ENCODE data around the gene ZNF334. TPM values are rescaled to one million over a fixed set of nuclear protein-coding genes. Genes with fewer than 3 reads are reported as not detected.

The ZNF334 gene
- total and polyA plus RNA-seq, 12 donors, result 0.64 to 3.0 (median 1.6) TPM

DNA sequence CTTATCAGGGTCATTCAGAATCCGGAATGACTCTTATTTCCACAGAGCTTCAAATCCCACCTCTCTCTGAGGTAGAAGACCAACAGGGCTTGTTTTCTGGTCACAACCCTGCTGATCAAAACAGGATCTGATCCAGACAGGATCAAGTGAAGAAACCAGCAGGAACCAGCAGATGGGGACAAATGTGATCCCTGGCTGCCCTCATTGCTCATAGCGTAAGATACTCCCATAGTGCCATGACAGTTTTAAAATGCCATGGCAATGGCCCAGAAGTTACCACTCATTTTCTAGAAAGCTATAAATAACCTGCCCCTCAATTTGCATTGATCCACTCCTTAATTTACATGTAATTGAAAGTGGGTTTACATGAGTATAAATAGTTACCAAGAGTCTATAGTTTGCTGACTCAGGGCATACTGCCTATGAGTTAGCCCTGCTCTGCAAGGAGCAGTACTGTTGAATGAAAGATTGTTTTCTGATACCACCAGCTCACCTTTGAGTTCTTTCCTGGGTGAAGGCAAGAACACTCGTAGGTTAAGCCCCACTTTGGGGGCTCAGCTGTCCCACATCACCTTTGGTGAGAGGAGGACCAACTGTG is 6.2 kb upstream of the ZNF334 start:
- DNase-seq (no peak), ATAC-seq (no peak)
- peaks cover 0 to 29% (median 25%) of the 10 kb centered on the region in 7 donors for H3K27me3 ChIP-seq
- intact Hi-C loops (cut with DNase I), result loop anchor here in 5 of 10 donors (2.0 to 10.0 kb wide), 3 partner anchors 161 to 165 kb away; partner anchors contain the start of gene TP53RK (in 1 of the 5)
- H3K36me3 ChIP-seq, result no peaks in the 10 kb centered on the region
- no peak for TF ChIP-seq CTCF (IDR thresholded peaks at IDR 0.05)
- peaks cover 0 to 4% (median 0%) of the 10 kb centered on the region in 11 donors for H3K9me3 ChIP-seq
- WGBS, 2 donors, result 58 to 59% methylated on average over 3 of the region's 3 CpGs
- H3K4me1 ChIP-seq, result no peaks in the 10 kb centered on the region
- no peak overlapping the region for H3K4me3 ChIP-seq
- H3K27ac ChIP-seq, result no peak overlapping the region

- ATAC-seq (no peak), DNase-seq (no peak)
- no peak for TF ChIP-seq CTCF (IDR thresholded peaks at IDR 0.05)
- Histone ChIP-seq H3K4me3 (no peak overlapping the region), H3K36me3 (no peaks in the 10 kb centered on the region), H3K27me3 (peaks cover 0 to 10% (median 0%) of the 10 kb centered on the region in 7 donors), H3K9me3 (no peaks in the 10 kb centered on the region), H3K27ac (no peak overlapping the region), H3K4me1 (peaks cover 0 to 13% (median 9%) of the 10 kb centered on the region in 9 donors)
- intact Hi-C loops (cut with DNase I), result no loop called here
- 77 to 78% methylated on average over 2 of the region's 2 CpGs for WGBS, 2 donors
These were observed 3.8 kb downstream of the ZNF334 start for GRCh38 chr20:46509523-46509922.

DNA sequence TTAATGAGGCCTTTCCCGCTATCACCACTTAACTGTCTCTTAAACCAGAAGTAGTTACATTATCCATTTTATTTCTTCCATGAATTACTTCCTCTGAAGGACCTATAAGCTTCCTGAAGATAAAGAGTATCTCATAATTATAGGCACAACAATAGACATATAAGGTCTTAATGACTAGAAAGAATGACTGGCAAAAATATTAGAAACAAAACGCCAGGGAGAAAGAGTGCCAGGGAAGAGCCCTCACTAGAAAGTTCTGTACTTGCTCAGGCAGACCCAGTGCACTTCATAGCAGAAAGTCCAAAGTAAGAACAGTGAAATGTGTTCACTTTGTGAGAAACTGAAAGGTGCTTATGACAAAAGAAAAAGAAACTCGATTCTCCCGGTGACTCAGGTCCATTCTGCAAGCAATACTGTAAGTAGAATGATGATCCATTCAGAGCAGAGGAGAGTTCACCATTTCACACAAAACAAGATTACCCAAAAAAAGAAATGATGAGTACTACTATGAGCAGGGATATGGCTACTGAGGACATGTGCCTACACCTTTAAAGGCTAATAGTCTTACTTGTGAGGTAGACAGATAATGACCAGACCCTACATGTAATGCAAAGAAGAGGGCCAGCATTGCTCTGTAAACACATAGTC is 5.5 kb downstream of the ZNF334 start:
- WGBS, 2 donors, result 89 to 92% methylated on average over 4 of the region's 4 CpGs

DNA sequence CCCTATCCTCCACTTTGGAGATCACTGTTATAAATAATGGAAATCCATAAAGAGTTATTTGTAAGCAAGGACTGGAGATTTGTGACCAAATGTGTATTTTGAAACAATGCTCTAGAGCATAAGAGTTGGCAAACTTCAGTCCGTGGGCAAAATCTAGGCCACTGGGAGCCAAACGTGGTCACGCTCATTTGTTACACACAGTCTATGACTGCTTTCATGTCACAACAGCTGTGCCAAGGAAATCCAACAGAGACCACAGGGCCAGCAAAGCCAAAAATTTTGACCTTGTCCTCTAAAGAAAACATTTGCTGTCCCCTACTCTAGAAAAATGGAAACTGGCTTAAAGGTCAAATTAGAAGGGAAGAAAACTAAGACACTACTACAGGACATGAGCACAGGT is 7.9 kb downstream of the ZNF334 start:
- WGBS, 2 donors, result 94 to 95% methylated on average over 3 of the region's 3 CpGs

More for the DNA sequence above, 5.5 kb downstream of the ZNF334 start:
- no peak overlapping the region for H3K4me3 ChIP-seq
- DNase-seq, result no peak
- H3K36me3 ChIP-seq, result peaks cover 0 to under 1% (median 0%) of the 10 kb centered on the region in 9 donors
- peaks cover 0 to 4% (median 0%) of the 10 kb centered on the region in 7 donors for H3K27me3 ChIP-seq
- intact Hi-C loops (cut with DNase I), result no loop called here
- peaks cover 0 to 8% (median 6%) of the 10 kb centered on the region in 9 donors for H3K4me1 ChIP-seq
- peaks cover 0 to 12% (median 0%) of the 10 kb centered on the region in 11 donors for H3K9me3 ChIP-seq
- H3K27ac ChIP-seq, result no peak overlapping the region
- no peak for TF ChIP-seq CTCF (IDR thresholded peaks at IDR 0.05)
- no peak for ATAC-seq

More for the DNA sequence above, 7.9 kb downstream of the ZNF334 start:
- no peak for TF ChIP-seq CTCF (IDR thresholded peaks at IDR 0.05)
- H3K4me1 ChIP-seq, result no peaks in the 10 kb centered on the region
- DNase-seq (no peak), ATAC-seq (no peak)
- H3K27me3 ChIP-seq, result no peaks in the 10 kb centered on the region
- peaks cover 0 to 8% (median 0%) of the 10 kb centered on the region in 9 donors for H3K36me3 ChIP-seq
- intact Hi-C loops (cut with DNase I), result no loop called here
- no peak overlapping the region for H3K4me3 ChIP-seq
- H3K9me3 ChIP-seq, result peaks cover 0 to 36% (median 23%) of the 10 kb centered on the region in 11 donors
- no peak overlapping the region for H3K27ac ChIP-seq
